HFFc6 (cell line): Measurements from ENCODE around the gene EN1. TPM values are rescaled to one million over a fixed set of nuclear protein-coding genes. Genes with fewer than 3 reads are reported as not detected.

Source experiments
- DNase-seq: peaks from one replicate; pipeline ENCODE4 v3.0.0-alpha.2; 2018
- H3K27ac Mint-ChIP-seq: 2 replicates; pipeline ENCODE4 v1.8.0; 2020; ENCODE audit warnings: mild to moderate bottlenecking, mixed read lengths
- H3K27me3 Mint-ChIP-seq: 2 replicates; pipeline ENCODE4 v1.8.0; 2021; ENCODE audit warnings: mild to moderate bottlenecking, moderate library complexity, mixed read lengths; ENCODE audit not compliant: insufficient read depth
- H3K36me3 Mint-ChIP-seq: 2 replicates; pipeline ENCODE4 v1.8.0; 2021; ENCODE audit warnings: low read depth, mixed read lengths
- H3K4me1 Mint-ChIP-seq: 2 replicates; pipeline ENCODE4 v1.8.0; 2020; ENCODE audit warnings: low read depth, mixed read lengths
- H3K4me3 Mint-ChIP-seq: 2 replicates; pipeline ENCODE4 v1.8.0; 2020; ENCODE audit warnings: mild to moderate bottlenecking, moderate library complexity, mixed read lengths
- H3K9me3 Mint-ChIP-seq: 2 replicates; pipeline ENCODE4 v1.8.0; 2020; ENCODE audit warnings: mild to moderate bottlenecking, mixed read lengths
- total RNA-seq, 6 experiments: library from RNA; stranded (reverse); fragmentation: NEBNext Ultra II Directional; extraction: Animal tissue kit (Norgen Biotek cat#: 25700); gene quantifications; 2 replicates in 1 of 6; 3 replicates in 5 of 6; pipeline ENCODE4 v1.2.3, GENCODE V29; 2021
- TF ChIP-seq, protein P1 (sequence below): fragments of 200-600 bp; sonication (generic); IDR thresholded peaks from 2 replicates; pipeline ENCODE4 v1.5.0; 2021; ENCODE audit warnings: antibody characterized with exemption, mild to moderate bottlenecking

The EN1 gene
- total RNA-seq, 6 experiments from 2014 or later, result not detected

DNA sequence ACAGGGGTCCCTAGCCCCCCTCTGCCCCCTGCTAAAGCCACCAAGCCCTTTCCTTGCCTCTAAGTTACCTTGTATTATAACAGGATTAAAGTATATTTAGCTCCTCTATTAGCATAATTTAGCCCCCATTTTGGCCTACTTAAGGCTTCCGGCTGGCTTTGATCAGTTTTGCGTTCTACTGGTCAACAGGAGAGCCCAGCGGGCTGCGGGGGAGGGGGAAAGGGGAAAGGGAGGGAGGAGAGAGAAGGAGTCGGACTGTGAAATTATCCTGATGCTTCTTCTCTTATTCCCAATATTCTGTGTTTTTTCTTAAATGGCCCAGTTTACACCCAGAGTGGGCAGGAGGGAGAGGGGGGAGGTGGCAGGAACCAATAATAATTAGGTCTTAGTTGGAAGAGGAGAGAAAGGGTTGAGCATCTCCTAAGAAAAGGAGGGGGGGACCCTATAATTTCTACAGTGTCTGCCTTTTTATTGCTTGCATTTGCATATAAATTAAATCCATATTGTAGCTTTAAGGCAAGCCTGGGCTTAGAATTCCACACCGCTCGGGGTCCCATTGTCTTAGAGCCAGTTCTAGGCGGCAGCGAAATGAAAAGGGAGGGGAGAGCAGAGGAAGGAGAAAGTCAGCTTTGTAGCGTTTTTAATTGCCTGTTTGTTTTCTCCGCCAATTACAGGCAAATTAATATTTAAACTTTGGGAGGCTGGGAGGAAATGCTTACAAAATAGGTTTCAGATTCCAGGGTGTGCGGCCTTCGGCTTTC is 39.6 kb downstream of the EN1 start:
- H3K27ac Mint-ChIP-seq, result no peak overlapping the region
- H3K9me3 Mint-ChIP-seq, result no peaks in the 10 kb centered on the region
- peaks cover 34% of the 10 kb centered on the region for H3K27me3 Mint-ChIP-seq
- H3K4me1 Mint-ChIP-seq, result no peaks in the 10 kb centered on the region
- DNase-seq, result no peak
- peak overlapping the region; percentile 77 for H3K4me3 Mint-ChIP-seq
- TF ChIP-seq, protein P1, sequence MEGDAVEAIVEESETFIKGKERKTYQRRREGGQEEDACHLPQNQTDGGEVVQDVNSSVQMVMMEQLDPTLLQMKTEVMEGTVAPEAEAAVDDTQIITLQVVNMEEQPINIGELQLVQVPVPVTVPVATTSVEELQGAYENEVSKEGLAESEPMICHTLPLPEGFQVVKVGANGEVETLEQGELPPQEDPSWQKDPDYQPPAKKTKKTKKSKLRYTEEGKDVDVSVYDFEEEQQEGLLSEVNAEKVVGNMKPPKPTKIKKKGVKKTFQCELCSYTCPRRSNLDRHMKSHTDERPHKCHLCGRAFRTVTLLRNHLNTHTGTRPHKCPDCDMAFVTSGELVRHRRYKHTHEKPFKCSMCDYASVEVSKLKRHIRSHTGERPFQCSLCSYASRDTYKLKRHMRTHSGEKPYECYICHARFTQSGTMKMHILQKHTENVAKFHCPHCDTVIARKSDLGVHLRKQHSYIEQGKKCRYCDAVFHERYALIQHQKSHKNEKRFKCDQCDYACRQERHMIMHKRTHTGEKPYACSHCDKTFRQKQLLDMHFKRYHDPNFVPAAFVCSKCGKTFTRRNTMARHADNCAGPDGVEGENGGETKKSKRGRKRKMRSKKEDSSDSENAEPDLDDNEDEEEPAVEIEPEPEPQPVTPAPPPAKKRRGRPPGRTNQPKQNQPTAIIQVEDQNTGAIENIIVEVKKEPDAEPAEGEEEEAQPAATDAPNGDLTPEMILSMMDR, result no peak
- no peaks in the 10 kb centered on the region for H3K36me3 Mint-ChIP-seq

DNA sequence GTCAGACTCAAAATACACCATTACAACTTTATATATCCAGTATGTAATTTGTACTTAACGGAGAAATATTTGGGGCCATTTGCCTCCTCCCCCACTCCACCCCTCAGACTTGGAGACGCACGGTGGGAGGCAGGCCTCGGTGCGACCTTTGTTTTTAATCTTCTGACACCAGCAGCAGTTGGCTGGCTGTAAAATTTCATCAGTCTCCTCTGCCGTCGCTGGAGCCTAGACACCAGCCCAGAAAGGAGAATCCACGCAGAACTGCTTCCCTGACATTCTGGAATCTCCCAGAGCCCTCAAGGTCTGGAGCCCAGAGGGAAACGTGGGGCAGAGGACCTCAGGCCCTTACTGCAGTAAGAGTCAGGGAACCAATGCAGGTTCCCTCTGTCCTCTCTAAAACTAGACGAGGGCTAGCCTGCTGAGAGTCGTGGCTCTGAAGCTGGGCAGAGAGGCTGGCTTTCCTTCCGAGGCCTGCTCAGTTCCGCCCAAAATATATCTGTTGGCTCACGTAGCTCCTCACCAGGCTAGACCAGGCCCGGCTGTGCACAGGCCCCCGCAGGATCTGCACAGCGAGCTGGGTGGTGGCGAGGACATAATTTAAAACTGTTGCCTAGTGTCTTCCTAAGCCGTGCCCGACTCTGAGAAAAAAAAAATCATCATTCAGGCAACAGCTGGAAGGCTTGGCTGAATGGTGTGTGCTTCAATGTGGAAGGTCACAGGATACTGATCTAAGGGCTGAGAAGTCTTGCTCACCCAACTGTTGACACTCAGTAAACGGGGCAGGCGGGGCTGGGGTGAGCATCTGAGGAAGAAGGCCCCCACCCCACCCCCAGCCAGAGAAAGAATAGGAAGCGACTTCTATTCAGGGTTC is 40.4 kb downstream of the EN1 start:
- no peaks in the 10 kb centered on the region for H3K9me3 Mint-ChIP-seq
- no peaks in the 10 kb centered on the region for H3K36me3 Mint-ChIP-seq
- H3K4me1 Mint-ChIP-seq, result no peaks in the 10 kb centered on the region
- TF ChIP-seq, protein P1, result no peak
- H3K27ac Mint-ChIP-seq, result no peak overlapping the region
- peaks cover 29% of the 10 kb centered on the region for H3K27me3 Mint-ChIP-seq
- no peak overlapping the region for H3K4me3 Mint-ChIP-seq
- DNase-seq, result no peak

DNA sequence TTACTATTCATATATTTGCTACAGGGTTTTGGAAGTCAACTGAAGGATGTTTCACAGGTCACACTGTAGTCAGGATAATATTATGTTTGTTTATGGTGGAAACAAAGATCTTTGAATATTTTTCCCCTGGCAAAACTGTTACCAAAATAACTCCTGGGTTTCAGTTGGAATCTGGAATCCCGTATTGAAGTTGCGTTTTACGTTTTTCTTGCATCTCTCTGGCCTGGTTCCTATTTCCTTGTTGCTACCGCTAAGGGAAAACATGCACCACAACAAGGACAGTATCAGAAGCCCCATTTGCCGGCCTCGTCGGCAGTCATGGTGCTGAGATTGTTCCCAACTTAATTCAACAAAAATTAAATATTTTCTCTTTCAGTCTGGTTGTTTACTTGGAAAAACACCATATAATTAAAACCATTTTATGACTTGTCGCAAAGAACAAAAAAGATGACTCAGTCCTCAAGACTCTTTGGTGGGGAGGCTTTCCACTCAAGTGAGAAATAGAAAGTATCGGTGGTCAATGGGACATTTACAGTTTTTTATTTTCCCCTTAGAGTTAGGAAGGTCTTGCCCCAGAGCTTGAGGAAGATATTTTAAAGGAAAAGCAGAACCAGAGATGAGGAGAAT is 42.3 kb downstream of the EN1 start:
- DNase-seq, result no peak
- Mint-ChIP-seq H3K9me3 (no peaks in the 10 kb centered on the region), H3K4me3 (no peak overlapping the region), H3K36me3 (no peaks in the 10 kb centered on the region), H3K27me3 (peaks cover 37% of the 10 kb centered on the region), H3K27ac (no peak overlapping the region), H3K4me1 (no peaks in the 10 kb centered on the region)
- TF ChIP-seq, protein P1, result no peak

DNA sequence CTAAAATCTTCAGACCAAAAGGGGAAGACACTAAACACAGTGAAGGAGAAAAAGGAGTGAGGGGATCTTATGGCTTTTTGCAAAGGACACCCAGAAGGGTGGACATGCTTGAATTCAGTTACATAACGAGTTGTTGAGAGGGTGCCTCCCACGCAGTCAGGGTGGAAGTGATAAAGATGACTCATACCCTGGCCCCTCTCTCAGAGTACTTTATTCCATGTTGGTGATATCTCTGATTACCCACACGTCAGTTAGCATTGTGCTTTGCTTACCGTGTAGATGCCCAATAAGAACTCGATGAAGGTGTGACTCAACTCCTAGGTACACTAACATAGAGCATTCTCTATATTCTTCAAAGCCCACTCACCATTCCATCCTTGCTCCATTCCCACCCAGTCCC is 44.4 kb downstream of the EN1 start:
- Mint-ChIP-seq H3K4me3 (no peak overlapping the region), H3K4me1 (no peaks in the 10 kb centered on the region), H3K27ac (no peak overlapping the region), H3K9me3 (no peaks in the 10 kb centered on the region), H3K27me3 (peaks cover 29% of the 10 kb centered on the region), H3K36me3 (no peaks in the 10 kb centered on the region)
- no peak for DNase-seq
- TF ChIP-seq, protein P1, result no peak

DNA sequence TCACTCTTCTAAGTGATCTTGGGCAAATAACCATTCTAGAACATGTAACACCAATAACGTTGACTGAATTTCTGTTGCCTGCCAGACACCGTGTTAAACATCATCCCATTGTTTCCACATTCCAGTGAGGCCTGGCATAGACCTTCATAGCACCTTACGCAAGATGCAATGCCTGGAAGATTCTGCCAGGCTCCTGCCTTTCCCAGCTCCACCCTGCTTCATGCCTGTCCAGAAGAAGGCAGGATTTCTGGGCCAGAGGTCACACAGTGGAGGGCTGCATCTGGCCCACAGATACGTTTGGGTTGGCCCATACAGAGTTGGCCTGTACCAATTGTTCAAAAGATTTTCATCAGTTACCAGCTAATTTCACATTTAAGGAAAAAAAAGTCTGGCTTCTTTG is 46.3 kb downstream of the EN1 start:
- Mint-ChIP-seq H3K4me1 (no peaks in the 10 kb centered on the region), H3K27ac (no peak overlapping the region), H3K9me3 (no peaks in the 10 kb centered on the region), H3K27me3 (peaks cover 22% of the 10 kb centered on the region), H3K36me3 (no peaks in the 10 kb centered on the region), H3K4me3 (no peak overlapping the region)
- DNase-seq, result no peak
- TF ChIP-seq, protein P1, result no peak
